H1 (cell line): ENCODE results near the gene NMNAT3. TPM values are rescaled to one million over a fixed set of nuclear protein-coding genes. Genes with fewer than 3 reads are reported as not detected.

Experiments used
- CTCF ChIA-PET: fragments of 300-600 bp; sonication (Branson Sonifier 250); formaldehyde crosslinking; loops from one replicate; lab custom pipeline; 2021; ENCODE audit not compliant: partially characterized antibody; lab: Charles Lee
- POLR2A ChIA-PET: fragments of 300-600 bp; sonication (Branson Sonifier 250); formaldehyde crosslinking; loops from one replicate; lab custom pipeline; 2021; ENCODE audit warnings: inconsistent platforms; ENCODE audit not compliant: partially characterized antibody; lab: Charles Lee
- DNase-seq, 2 experiments: peaks; one replicate each; pipeline versions ENCODE4 v3.0.0 to v3.0.0-alpha.2; 2010 to 2022; ENCODE audit warnings: low spot score in 2 of 2, low read depth in 1 of 2, mixed read lengths in 1 of 2
- FAIRE-seq: peaks from 2 replicates; lab custom pipeline; 2011; peaks lifted over from hg19 to GRCh38; lab: Jason Lieb, UNC
- H2AFZ ChIP-seq: 2 replicates; pipeline ENCODE4 v1.8.1; 2012; ENCODE audit warnings: low read length, inconsistent platforms
- H2AK5ac ChIP-seq: 2 replicates; pipeline ENCODE4 v1.6.1; 2013; ENCODE audit warnings: low read depth, low read length
- H2BK120ac ChIP-seq: replicated peaks from 2 replicates; pipeline ENCODE3; 2013; ENCODE audit warnings: low read depth, low read length, inconsistent platforms
- H2BK12ac ChIP-seq: 2 replicates; pipeline ENCODE4 v1.6.1; 2013; ENCODE audit warnings: low read depth, low read length
- H2BK15ac ChIP-seq: 2 replicates; pipeline ENCODE4 v1.6.1; 2013; ENCODE audit warnings: low read length
- H2BK20ac ChIP-seq: 2 replicates; pipeline ENCODE4 v1.6.1; 2013; ENCODE audit warnings: low read length
- H2BK5ac ChIP-seq: 2 replicates; pipeline ENCODE4 v1.6.1; 2013; ENCODE audit warnings: low read depth, low read length
- H3K14ac ChIP-seq: 2 replicates; pipeline ENCODE4 v1.6.1; 2013; ENCODE audit warnings: inconsistent platforms; ENCODE audit not compliant: insufficient read length
- H3K18ac ChIP-seq: 2 replicates; pipeline ENCODE4 v1.6.1; 2013; ENCODE audit warnings: low read length; ENCODE audit errors: extremely low read depth
- H3K23ac ChIP-seq: 2 replicates; pipeline ENCODE4 v1.6.1; 2013; ENCODE audit warnings: inconsistent platforms; ENCODE audit not compliant: insufficient read length
- H3K23me2 ChIP-seq: 2 replicates; pipeline ENCODE4 v1.6.1; 2013; ENCODE audit warnings: low read depth, low read length
- H3K27ac ChIP-seq: 2 replicates; pipeline ENCODE4 v1.6.1; 2011; ENCODE audit warnings: low read depth, low read length, inconsistent platforms
- H3K27me3 ChIP-seq, 4 experiments: replicated peaks in 1 of 4; 1 replicate in 1 of 4; 2 replicates in 3 of 4; pipeline versions ENCODE4 v1.6.1 to v1.8.1; 2011 to 2013; ENCODE audit warnings: low read length in 3 of 4, mild to moderate bottlenecking in 3 of 4, inconsistent platforms in 2 of 4, mixed read lengths in 2 of 4, moderate library complexity in 1 of 4; ENCODE audit not compliant: control insufficient read depth in 3 of 4, insufficient read depth in 3 of 4; ENCODE audit errors: extremely low read depth in 1 of 4
- H3K36me3 ChIP-seq, 4 experiments: 2 replicates each; pipeline versions ENCODE4 v1.6.1 to v1.8.1; 2011 to 2013; ENCODE audit warnings: mild to moderate bottlenecking in 4 of 4, low read length in 3 of 4, moderate library complexity in 2 of 4, control low read depth in 1 of 4, inconsistent platforms in 1 of 4; ENCODE audit not compliant: insufficient read depth in 4 of 4, control insufficient read depth in 2 of 4
- H3K4ac ChIP-seq: replicated peaks from 2 replicates; pipeline ENCODE3; 2013; ENCODE audit warnings: low read length, low read depth, mixed read lengths, inconsistent platforms; ENCODE audit not compliant: insufficient read length
- H3K4me1 ChIP-seq, 4 experiments: replicated peaks in 1 of 4; 1 replicate in 1 of 4; 2 replicates in 3 of 4; pipeline versions ENCODE4 v1.6.1 to v1.8.1; 2011 to 2013; ENCODE audit warnings: low read length in 3 of 4, inconsistent platforms in 2 of 4, mixed read lengths in 1 of 4; ENCODE audit not compliant: insufficient read depth in 4 of 4, control insufficient read depth in 3 of 4
- H3K4me2 ChIP-seq, 2 experiments: 2 replicates each; pipeline versions ENCODE4 v1.6.1 to v1.8.1; 2011 to 2013; ENCODE audit warnings: low read depth in 2 of 2, low read length in 2 of 2, control low read depth in 1 of 2, inconsistent platforms in 1 of 2, mild to moderate bottlenecking in 1 of 2; ENCODE audit not compliant: insufficient read depth in 1 of 2
- H3K4me3 ChIP-seq, 4 experiments: fragments of 200-600, 300-600 bp in 1 of 4; sonication (generic), shearing (Covaris generic), sonication (Bioruptor Twin) in 1 of 4; 2 replicates each; pipeline versions ENCODE4 v1.5.1 to v1.8.1; 2011 to 2016; ENCODE audit warnings: low read length in 4 of 4, low read depth in 3 of 4, control low read depth in 2 of 4, inconsistent platforms in 2 of 4, mild to moderate bottlenecking in 2 of 4, mixed read lengths in 1 of 4, moderate library complexity in 1 of 4; ENCODE audit not compliant: insufficient read depth in 2 of 4; ENCODE audit errors: extremely low read depth in 1 of 4
- H3K56ac ChIP-seq: replicated peaks from 2 replicates; pipeline ENCODE3; 2013; ENCODE audit warnings: low read depth, mild to moderate bottlenecking, mixed read lengths, low read length, inconsistent platforms; ENCODE audit not compliant: insufficient read length
- H3K79me1 ChIP-seq: 2 replicates; pipeline ENCODE4 v1.6.1; 2013; ENCODE audit warnings: low read depth, low read length, control low read depth
- H3K79me2 ChIP-seq, 2 experiments: 2 replicates each; pipeline versions ENCODE4 v1.6.1 to v1.8.1; 2012 to 2013; ENCODE audit warnings: low read length in 2 of 2, mild to moderate bottlenecking in 2 of 2, inconsistent platforms in 1 of 2; ENCODE audit not compliant: insufficient read depth in 2 of 2, control insufficient read depth in 1 of 2
- H3K9ac ChIP-seq, 4 experiments: replicated peaks in 1 of 4; 1 replicate in 1 of 4; 2 replicates in 3 of 4; pipeline versions ENCODE4 v1.6.1 to v1.8.1; 2011 to 2013; ENCODE audit warnings: low read depth in 3 of 4, low read length in 3 of 4, control low read depth in 2 of 4, mild to moderate bottlenecking in 2 of 4, moderate library complexity in 2 of 4, inconsistent platforms in 1 of 4; ENCODE audit errors: extremely low read depth in 1 of 4
- H3K9me3 ChIP-seq, 2 experiments: 2 replicates each; pipeline versions ENCODE4 v1.6.1 to v1.8.1; 2012 to 2013; ENCODE audit warnings: mild to moderate bottlenecking in 2 of 2, moderate library complexity in 2 of 2, control low read depth in 1 of 2, inconsistent platforms in 1 of 2, low read depth in 1 of 2, low read length in 1 of 2, mixed read lengths in 1 of 2; ENCODE audit not compliant: insufficient read depth in 2 of 2
- H4K20me1 ChIP-seq, 2 experiments: replicated peaks in 1 of 2; 2 replicates each; pipeline versions ENCODE3 to v1.8.1; 2011 to 2013; ENCODE audit warnings: inconsistent platforms in 2 of 2, low read length in 2 of 2, mild to moderate bottlenecking in 1 of 2; ENCODE audit not compliant: insufficient read depth in 2 of 2, control insufficient read depth in 1 of 2
- H4K5ac ChIP-seq: 2 replicates; pipeline ENCODE4 v1.6.1; 2013; ENCODE audit warnings: low read length, low read depth, mixed read lengths, inconsistent platforms; ENCODE audit not compliant: insufficient read length
- H4K8ac ChIP-seq: 2 replicates; pipeline ENCODE4 v1.8.0; 2013; ENCODE audit warnings: mild to moderate bottlenecking, moderate library complexity, low read length, inconsistent platforms; ENCODE audit not compliant: insufficient read depth; ENCODE audit errors: extremely low read depth
- H4K91ac ChIP-seq: replicated peaks from 2 replicates; pipeline ENCODE3; 2013; ENCODE audit warnings: low read length, mixed read lengths, inconsistent platforms; ENCODE audit not compliant: insufficient read length
- CBX8 ChIP-seq: fragments of 300-800, 300-1000 bp; sonication (generic); IDR thresholded peaks from 2 replicates; pipeline ENCODE4 v1.7.1; 2016; ENCODE audit warnings: low read depth, low read length, borderline replicate concordance
- JUND ChIP-seq: IDR thresholded peaks from 2 replicates; pipeline ENCODE4 v1.6.1; 2011; ENCODE audit warnings: mild to moderate bottlenecking, improper control_type of control experiment, low read length
- KDM4A ChIP-seq: IDR thresholded peaks from one replicate; pipeline ENCODE4 v1.7.1; 2012; ENCODE audit warnings: low read depth, mild to moderate bottlenecking, moderate library complexity, low read length, inconsistent platforms; ENCODE audit not compliant: severe bottlenecking
- SP1 ChIP-seq: IDR thresholded peaks from 2 replicates; pipeline ENCODE4 v1.6.1; 2011; ENCODE audit warnings: low read depth, low read length
- SUZ12 ChIP-seq: fragments of 200-600 bp; sonication (generic); IDR thresholded peaks from 2 replicates; pipeline ENCODE4 v1.6.1; 2012; ENCODE audit warnings: mild to moderate bottlenecking, inconsistent platforms, low read length, moderate library complexity, mixed read lengths
- YY1 ChIP-seq: IDR thresholded peaks from 2 replicates; pipeline ENCODE4 v1.6.1; 2011; ENCODE audit warnings: low read depth, mild to moderate bottlenecking, low read length
- WGBS, 2 experiments: shearing (Covaris generic) in 1 of 2; methylation state at CpG; one replicate each; pipeline versions ENCODE4 v1.1.6 to v1.1.7; 2013 to 2015; ENCODE audit warnings: low lambda C conversion rate in 2 of 2, mixed read lengths in 2 of 2, inconsistent platforms in 1 of 2, low coverage in 1 of 2, missing lambda C conversion rate in 1 of 2; ENCODE audit not compliant: insufficient replicate concordance in 2 of 2, insufficient coverage in 1 of 2, insufficient read length in 1 of 2; ENCODE audit errors: extremely low coverage in 1 of 2, missing lambda C conversion rate in 1 of 2; 5-methylcytosine and 5-hydroxymethylcytosine counted together
- polyA plus RNA-seq, 7 experiments: library from polyadenylated mRNA; depleted of rRNA in 3 of 7; stranded (reverse) in 5 of 7; unstranded in 2 of 7; fragments of >200 nt in 5 of 7; fragments of 200-250 nt in 2 of 7; gene quantifications; 1 replicate in 5 of 7; 2 replicates in 1 of 7; 4 replicates in 1 of 7; pipeline versions ENCODE4 v1.2.1 to v1.2.3, GENCODE V29; 2011 to 2013; ENCODE audit warnings: missing spikeins in 2 of 7, mixed read lengths in 2 of 7
- total RNA-seq: library from RNA; stranded (reverse); fragmentation: NEBNext Ultra II Directional; extraction: Animal tissue kit (Norgen Biotek cat#: 25700); gene quantifications from 2 replicates; pipeline ENCODE4 v1.2.1, GENCODE V29; 2021
- TF ChIP-seq, protein P1 (sequence below): IDR thresholded peaks from 2 replicates; pipeline ENCODE4 v1.6.1; 2012; ENCODE audit warnings: inconsistent platforms
- TF ChIP-seq, protein P2 (sequence below): IDR thresholded peaks from 2 replicates; pipeline ENCODE4 v1.6.1; 2012; ENCODE audit warnings: inconsistent platforms

Gene NMNAT3
- total and polyA plus RNA-seq, 2 of the 8 experiments (the other 6 are each of a cell fraction or from before 2014, with no cell fraction given), result 4.2 to 4.3 TPM

DNA sequence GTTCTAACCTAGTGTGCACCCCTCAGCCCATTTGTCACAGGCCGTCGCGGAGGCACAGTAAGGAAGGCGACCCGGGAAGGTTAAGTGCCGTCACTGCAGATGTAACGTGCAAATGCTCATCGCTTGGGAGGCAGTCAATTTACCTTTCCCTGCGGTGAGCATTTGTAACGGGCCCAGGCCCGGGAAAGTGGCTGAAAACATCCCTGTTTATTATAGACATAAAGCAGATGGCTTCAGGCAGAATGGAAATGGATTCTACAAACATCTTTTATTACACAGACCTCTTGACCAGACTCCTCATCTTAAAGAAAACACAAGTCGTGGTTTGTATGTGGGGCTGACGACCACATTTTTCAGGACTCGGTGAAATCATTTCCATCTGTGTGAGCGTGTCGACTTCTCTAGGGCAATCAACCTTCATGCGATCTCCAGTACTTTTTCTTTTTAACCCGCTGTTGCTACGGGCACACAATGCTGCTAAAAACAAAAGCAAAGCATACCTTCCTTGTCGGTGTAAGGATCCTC lies 43.6 kb downstream of the NMNAT3 start:
- Histone ChIP-seq H3K14ac (no peak overlapping the region), H2BK12ac (no peak overlapping the region), H4K20me1 (no peaks in the 10 kb centered on the region), H3K18ac (no peak overlapping the region), H3K36me3 (no peaks in the 10 kb centered on the region), H2BK120ac (no peak overlapping the region), H2BK15ac (no peak overlapping the region), H3K27me3 (no peaks in the 10 kb centered on the region), H3K4me1 (peaks cover 0 to 4% (median 2%) of the 10 kb centered on the region in 4 experiments; a peak in 3 of 7 replicates), H3K79me1 (no peaks in the 10 kb centered on the region), H2BK5ac (no peak overlapping the region), H3K56ac (no peak overlapping the region), H4K91ac (no peak overlapping the region), H3K23ac (no peak overlapping the region), H3K9ac (no peak overlapping the region), H3K9me3 (no peaks in the 10 kb centered on the region), H3K4me3 (no peak overlapping the region), H2BK20ac (no peak overlapping the region), H3K4ac (no peak overlapping the region), H4K5ac (no peak overlapping the region), H2AFZ (no peak overlapping the region), H3K27ac (no peak overlapping the region), H4K8ac (no peak overlapping the region), H3K79me2 (no peaks in the 10 kb centered on the region), H3K23me2 (0 out of 2 replicates have a peak, but pooled peaks cover 2% of the 10 kb centered on the region), H3K4me2 (no peak overlapping the region), H2AK5ac (no peak overlapping the region)
- WGBS, 2 experiments, result 92% methylated on average over 20 of the region's 20 CpGs; no CpG with 5 or more reads in 1 of the 2 experiments
- ChIA-PET CTCF (no interaction called here), POLR2A (no interaction called here)
- FAIRE-seq (no peak), DNase-seq (no peak)
- TF ChIP-seq KDM4A, result no peak
- TF ChIP-seq, protein P1, sequence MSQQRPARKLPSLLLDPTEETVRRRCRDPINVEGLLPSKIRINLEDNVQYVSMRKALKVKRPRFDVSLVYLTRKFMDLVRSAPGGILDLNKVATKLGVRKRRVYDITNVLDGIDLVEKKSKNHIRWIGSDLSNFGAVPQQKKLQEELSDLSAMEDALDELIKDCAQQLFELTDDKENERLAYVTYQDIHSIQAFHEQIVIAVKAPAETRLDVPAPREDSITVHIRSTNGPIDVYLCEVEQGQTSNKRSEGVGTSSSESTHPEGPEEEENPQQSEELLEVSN, result no peak
- TF ChIP-seq SUZ12, result no peak
- TF ChIP-seq, protein P2, sequence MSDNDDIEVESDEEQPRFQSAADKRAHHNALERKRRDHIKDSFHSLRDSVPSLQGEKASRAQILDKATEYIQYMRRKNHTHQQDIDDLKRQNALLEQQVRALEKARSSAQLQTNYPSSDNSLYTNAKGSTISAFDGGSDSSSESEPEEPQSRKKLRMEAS, result no peak
- TF ChIP-seq SP1, result no peak
- TF ChIP-seq CBX8, result no peak
- no peak for TF ChIP-seq YY1
- TF ChIP-seq JUND, result no peak
